ENCODE measurements around the gene KAZN. TPM values are rescaled to one million over a fixed set of nuclear protein-coding genes. Genes with fewer than 3 reads are reported as not detected.

The KAZN gene
- total RNA-seq, 2 experiments from 2014 or later, result 0.22 to 0.55 TPM

DNA sequence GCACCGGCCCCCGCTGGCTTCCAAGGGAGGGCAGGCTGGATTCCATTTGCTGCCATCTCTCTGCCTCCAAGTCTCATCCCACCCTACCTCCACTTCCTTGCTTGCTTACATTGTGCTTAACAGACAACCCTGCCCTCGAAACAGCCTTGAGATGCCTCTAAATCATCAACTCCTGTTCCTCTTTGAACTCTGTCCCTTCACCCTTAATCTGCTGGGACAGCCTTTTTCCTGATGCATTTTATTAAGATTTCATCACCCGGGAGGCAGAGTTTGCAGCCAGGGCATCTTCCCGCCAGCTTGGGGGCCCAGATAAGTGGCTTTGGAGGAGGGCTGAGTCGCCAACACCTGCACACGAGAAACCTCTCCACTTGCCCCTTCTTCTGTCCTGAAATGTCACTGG is 192.5 kb downstream of the KAZN start:
- no peak for ATAC-seq (ENCODE audit: poor library complexity)
- no peaks in the 10 kb centered on the region for H3K27me3 Mint-ChIP-seq
- TF ChIP-seq, protein P1, sequence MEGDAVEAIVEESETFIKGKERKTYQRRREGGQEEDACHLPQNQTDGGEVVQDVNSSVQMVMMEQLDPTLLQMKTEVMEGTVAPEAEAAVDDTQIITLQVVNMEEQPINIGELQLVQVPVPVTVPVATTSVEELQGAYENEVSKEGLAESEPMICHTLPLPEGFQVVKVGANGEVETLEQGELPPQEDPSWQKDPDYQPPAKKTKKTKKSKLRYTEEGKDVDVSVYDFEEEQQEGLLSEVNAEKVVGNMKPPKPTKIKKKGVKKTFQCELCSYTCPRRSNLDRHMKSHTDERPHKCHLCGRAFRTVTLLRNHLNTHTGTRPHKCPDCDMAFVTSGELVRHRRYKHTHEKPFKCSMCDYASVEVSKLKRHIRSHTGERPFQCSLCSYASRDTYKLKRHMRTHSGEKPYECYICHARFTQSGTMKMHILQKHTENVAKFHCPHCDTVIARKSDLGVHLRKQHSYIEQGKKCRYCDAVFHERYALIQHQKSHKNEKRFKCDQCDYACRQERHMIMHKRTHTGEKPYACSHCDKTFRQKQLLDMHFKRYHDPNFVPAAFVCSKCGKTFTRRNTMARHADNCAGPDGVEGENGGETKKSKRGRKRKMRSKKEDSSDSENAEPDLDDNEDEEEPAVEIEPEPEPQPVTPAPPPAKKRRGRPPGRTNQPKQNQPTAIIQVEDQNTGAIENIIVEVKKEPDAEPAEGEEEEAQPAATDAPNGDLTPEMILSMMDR (IDR thresholded peaks at IDR 0.05), result no peak

GRCh38 chr1:14791654-14792053 is 193.2 kb downstream of the KAZN start:
- Histone ChIP-seq H3K9me3 (ENCODE audit: control insufficient read depth in 1 of 2, insufficient read depth in 1 of 2, low read length in 2 of 2) (no peaks in the 10 kb centered on the region), H3K27me3 (ENCODE audit: control insufficient read depth in 1 of 2, insufficient read depth in 2 of 2, low read length in 2 of 2) (no peaks in the 10 kb centered on the region), H3K36me3 (ENCODE audit: insufficient read depth, low read length) (no peaks in the 10 kb centered on the region), H3K4me1 (ENCODE audit: insufficient read depth, low read length) (no peaks in the 10 kb centered on the region), H3K27ac (ENCODE audit: low read depth in 1 of 2, low read length in 2 of 2) (no peak overlapping the region), H3K4me3 (ENCODE audit: low read length) (no peak overlapping the region)
- ChIA-PET POLR2A (no interaction called here), CTCF (no interaction called here)
- Mint-ChIP-seq H3K27ac (no peak overlapping the region), H3K36me3 (ENCODE audit: low read depth) (no peaks in the 10 kb centered on the region), H3K27me3 (no peaks in the 10 kb centered on the region), H3K4me1 (ENCODE audit: low read depth) (no peaks in the 10 kb centered on the region), H3K4me3 (no peak overlapping the region), H3K9me3 (no peaks in the 10 kb centered on the region)
- ATAC-seq (ENCODE audit: poor library complexity) (no peak), DNase-seq (no peak)
- intact Hi-C loops (cut with DNase I, micrococcal nuclease), result no loop called here
- TF ChIP-seq, protein P1 (IDR thresholded peaks at IDR 0.05), result no peak

More for the DNA sequence above, 192.5 kb downstream of the KAZN start:
- no peaks in the 10 kb centered on the region for H3K4me1 ChIP-seq (ENCODE audit: insufficient read depth, low read length)
- ChIA-PET CTCF (no interaction called here), POLR2A (no interaction called here)
- H3K27me3 ChIP-seq (ENCODE audit: control insufficient read depth in 1 of 2, insufficient read depth in 2 of 2, low read length in 2 of 2), result no peaks in the 10 kb centered on the region
- H3K9me3 Mint-ChIP-seq, result no peaks in the 10 kb centered on the region
- H3K27ac Mint-ChIP-seq, result no peak overlapping the region
- no peaks in the 10 kb centered on the region for H3K36me3 Mint-ChIP-seq (ENCODE audit: low read depth)
- no peak overlapping the region for H3K4me3 ChIP-seq (ENCODE audit: low read length)
- no peaks in the 10 kb centered on the region for H3K9me3 ChIP-seq (ENCODE audit: control insufficient read depth in 1 of 2, insufficient read depth in 1 of 2, low read length in 2 of 2)
- H3K4me3 Mint-ChIP-seq, result no peak overlapping the region
- no peaks in the 10 kb centered on the region for H3K4me1 Mint-ChIP-seq (ENCODE audit: low read depth)
- intact Hi-C loops (cut with DNase I, micrococcal nuclease), result no loop called here
- no peaks in the 10 kb centered on the region for H3K36me3 ChIP-seq (ENCODE audit: insufficient read depth, low read length)
- no peak for DNase-seq
- no peak overlapping the region for H3K27ac ChIP-seq (ENCODE audit: low read depth in 1 of 2, low read length in 2 of 2)

- Histone ChIP-seq H3K9me3 (ENCODE audit: control insufficient read depth in 1 of 2, insufficient read depth in 1 of 2, low read length in 2 of 2) (no peaks in the 10 kb centered on the region), H3K27me3 (ENCODE audit: control insufficient read depth in 1 of 2, insufficient read depth in 2 of 2, low read length in 2 of 2) (no peaks in the 10 kb centered on the region), H3K27ac (ENCODE audit: low read depth in 1 of 2, low read length in 2 of 2) (no peak overlapping the region), H3K36me3 (ENCODE audit: insufficient read depth, low read length) (no peaks in the 10 kb centered on the region), H3K4me1 (ENCODE audit: insufficient read depth, low read length) (no peaks in the 10 kb centered on the region), H3K4me3 (ENCODE audit: low read length) (no peak overlapping the region)
- H3K4me3 Mint-ChIP-seq, result no peak overlapping the region
- no peaks in the 10 kb centered on the region for H3K36me3 Mint-ChIP-seq (ENCODE audit: low read depth)
- intact Hi-C loops (cut with DNase I, micrococcal nuclease), result no loop called here
- TF ChIP-seq, protein P1 (IDR thresholded peaks at IDR 0.05), result no peak
- ChIA-PET POLR2A (no interaction called here), CTCF (no interaction called here)
- H3K9me3 Mint-ChIP-seq, result no peaks in the 10 kb centered on the region
- ATAC-seq (ENCODE audit: poor library complexity) (no peak), DNase-seq (no peak)
- no peak overlapping the region for H3K27ac Mint-ChIP-seq
- no peaks in the 10 kb centered on the region for H3K27me3 Mint-ChIP-seq
- no peaks in the 10 kb centered on the region for H3K4me1 Mint-ChIP-seq (ENCODE audit: low read depth)
Observed at GRCh38 chr1:14794136-14794768, 195.8 kb downstream of the KAZN start.

Data from CD4-positive, alpha-beta T cell (primary cell).